ENCODE results near the gene PLK3.

GRCh38 chr1:44828003-44828651, 27.9 kb downstream of the PLK3 start:
- TF ChIP-seq, protein P1, sequence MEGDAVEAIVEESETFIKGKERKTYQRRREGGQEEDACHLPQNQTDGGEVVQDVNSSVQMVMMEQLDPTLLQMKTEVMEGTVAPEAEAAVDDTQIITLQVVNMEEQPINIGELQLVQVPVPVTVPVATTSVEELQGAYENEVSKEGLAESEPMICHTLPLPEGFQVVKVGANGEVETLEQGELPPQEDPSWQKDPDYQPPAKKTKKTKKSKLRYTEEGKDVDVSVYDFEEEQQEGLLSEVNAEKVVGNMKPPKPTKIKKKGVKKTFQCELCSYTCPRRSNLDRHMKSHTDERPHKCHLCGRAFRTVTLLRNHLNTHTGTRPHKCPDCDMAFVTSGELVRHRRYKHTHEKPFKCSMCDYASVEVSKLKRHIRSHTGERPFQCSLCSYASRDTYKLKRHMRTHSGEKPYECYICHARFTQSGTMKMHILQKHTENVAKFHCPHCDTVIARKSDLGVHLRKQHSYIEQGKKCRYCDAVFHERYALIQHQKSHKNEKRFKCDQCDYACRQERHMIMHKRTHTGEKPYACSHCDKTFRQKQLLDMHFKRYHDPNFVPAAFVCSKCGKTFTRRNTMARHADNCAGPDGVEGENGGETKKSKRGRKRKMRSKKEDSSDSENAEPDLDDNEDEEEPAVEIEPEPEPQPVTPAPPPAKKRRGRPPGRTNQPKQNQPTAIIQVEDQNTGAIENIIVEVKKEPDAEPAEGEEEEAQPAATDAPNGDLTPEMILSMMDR (IDR thresholded peaks at IDR 0.05) = no peak
- TF ChIP-seq POLR2A (IDR thresholded peaks at IDR 0.05) = no peak

Data from adrenal gland (tissue), 5 donors.